ENCODE results near the gene ITIH4. TPM values are rescaled to one million over a fixed set of nuclear protein-coding genes. Genes with fewer than 3 reads are reported as not detected.

ITIH4 gene
- total and polyA plus RNA-seq, 2 of the 13 experiments (the other 11 are each of a cell fraction or from before 2014, with no cell fraction given) = 2.7 to 5.3 TPM

- TF ChIP-seq ZBTB14 (CRISPR knock-in tag; IDR thresholded peaks at IDR 0.05) (no peak), ZBTB33 (CRISPR knock-in tag; IDR thresholded peaks at IDR 0.05) (no peak), TMF1 (CRISPR knock-in tag; IDR thresholded peaks at IDR 0.05; ENCODE audit: low read depth) (no peak), NFYC (CRISPR knock-in tag; IDR thresholded peaks at IDR 0.05) (no peak; the same call in 1 of the 2 replicates), GMEB2 (CRISPR knock-in tag; IDR thresholded peaks at IDR 0.05; ENCODE audit: low read depth) (no peak), MIER2 (CRISPR knock-in tag; IDR thresholded peaks at IDR 0.05) (no peak), ARID2 (CRISPR knock-in tag; IDR thresholded peaks at IDR 0.05; ENCODE audit: borderline replicate concordance) (no peak), ZNF557 (CRISPR knock-in tag; IDR thresholded peaks at IDR 0.05) (no peak), MXD1 (CRISPR knock-in tag; IDR thresholded peaks at IDR 0.05) (no peak), NFE2L1 (CRISPR knock-in tag; IDR thresholded peaks at IDR 0.05; ENCODE audit: borderline replicate concordance) (no peak), SALL1 (CRISPR knock-in tag; IDR thresholded peaks at IDR 0.05) (peak; percentile 27; the same call in 1 of the 2 replicates), ZSCAN9 (CRISPR knock-in tag; IDR thresholded peaks at IDR 0.05; ENCODE audit: borderline replicate concordance) (no peak), CEBPG (CRISPR knock-in tag; IDR thresholded peaks at IDR 0.05) (no peak), GPN1 (CRISPR knock-in tag; IDR thresholded peaks at IDR 0.05; ENCODE audit: borderline replicate concordance) (no peak), ZKSCAN8 (CRISPR knock-in tag; IDR thresholded peaks at IDR 0.05; ENCODE audit: borderline replicate concordance) (no peak), KLF16 (CRISPR knock-in tag; IDR thresholded peaks at IDR 0.05) (peak in 1 of 2 experiments; percentile 49; a peak in 1 of 4 replicates), SOX6 (IDR thresholded peaks at IDR 0.05) (no peak), SOX6 (CRISPR knock-in tag; IDR thresholded peaks at IDR 0.05) (peak; percentile 45), KLF12 (CRISPR knock-in tag; IDR thresholded peaks at IDR 0.05; ENCODE audit: borderline replicate concordance) (no peak), ZNF773 (CRISPR knock-in tag; IDR thresholded peaks at IDR 0.05; ENCODE audit: borderline replicate concordance) (no peak), TCF12 (IDR thresholded peaks at IDR 0.05) (no peak), TCF12 (CRISPR knock-in tag; IDR thresholded peaks at IDR 0.05) (no peak), HMG20A (CRISPR knock-in tag; IDR thresholded peaks at IDR 0.05; ENCODE audit: borderline replicate concordance) (no peak), ZNF546 (CRISPR knock-in tag; conservative IDR thresholded peaks at IDR 0.05) (peak; percentile 100), MYNN (CRISPR knock-in tag; IDR thresholded peaks at IDR 0.05; ENCODE audit: low read depth) (no peak)
Measured at GRCh38 chr3:52827866-52828376, 2.6 kb downstream of the ITIH4 start (continued).

Measured in HepG2 (cell line).